Measurements from ENCODE around the gene MVD. TPM values are rescaled to one million over a fixed set of nuclear protein-coding genes. Genes with fewer than 3 reads are reported as not detected.

The MVD gene
- total RNA-seq, 3 donors from 2014 or later (not counting 1 experiment from before 2014, with no cell fraction given), result 176 to 271 (median 185) TPM

DNA sequence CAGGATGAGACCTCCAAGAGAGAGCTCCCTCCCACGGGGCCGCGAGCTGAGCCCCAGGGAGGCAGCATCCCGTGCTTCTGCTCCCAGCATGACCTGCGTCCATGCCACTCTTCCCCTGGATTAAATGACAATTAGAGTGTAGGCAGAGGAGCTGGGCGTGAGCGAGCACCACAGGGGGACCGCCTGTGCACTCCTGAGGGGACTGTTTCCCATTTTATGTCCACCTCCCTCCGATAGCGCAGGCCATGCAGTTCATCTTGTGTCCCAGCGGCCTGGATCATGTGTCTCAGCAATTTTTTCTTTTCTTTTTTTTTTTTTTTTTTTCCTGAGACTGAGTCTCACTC, 30.3 kb downstream of the MVD start:
- ATAC-seq (no peak), DNase-seq (no peak)
- Histone ChIP-seq H3K36me3 (ENCODE audit: control insufficient read depth, insufficient read depth, low read length) (peaks cover 29% of the 10 kb centered on the region), H3K27me3 (ENCODE audit: control insufficient read depth, insufficient read depth, low read length) (no peaks in the 10 kb centered on the region), H3K4me1 (ENCODE audit: control insufficient read depth, insufficient read depth, low read length) (peaks cover 45% of the 10 kb centered on the region), H3K27ac (ENCODE audit: low read length) (no peak overlapping the region), H3K9me3 (ENCODE audit: control insufficient read depth, insufficient read depth, low read length) (peaks cover 7% of the 10 kb centered on the region), H3K4me3 (ENCODE audit: low read length) (no peak overlapping the region)
- H3K4me1 Mint-ChIP-seq, result peaks cover 14 to 33% of the 10 kb centered on the region in 2 donors
- TF ChIP-seq, protein P1, sequence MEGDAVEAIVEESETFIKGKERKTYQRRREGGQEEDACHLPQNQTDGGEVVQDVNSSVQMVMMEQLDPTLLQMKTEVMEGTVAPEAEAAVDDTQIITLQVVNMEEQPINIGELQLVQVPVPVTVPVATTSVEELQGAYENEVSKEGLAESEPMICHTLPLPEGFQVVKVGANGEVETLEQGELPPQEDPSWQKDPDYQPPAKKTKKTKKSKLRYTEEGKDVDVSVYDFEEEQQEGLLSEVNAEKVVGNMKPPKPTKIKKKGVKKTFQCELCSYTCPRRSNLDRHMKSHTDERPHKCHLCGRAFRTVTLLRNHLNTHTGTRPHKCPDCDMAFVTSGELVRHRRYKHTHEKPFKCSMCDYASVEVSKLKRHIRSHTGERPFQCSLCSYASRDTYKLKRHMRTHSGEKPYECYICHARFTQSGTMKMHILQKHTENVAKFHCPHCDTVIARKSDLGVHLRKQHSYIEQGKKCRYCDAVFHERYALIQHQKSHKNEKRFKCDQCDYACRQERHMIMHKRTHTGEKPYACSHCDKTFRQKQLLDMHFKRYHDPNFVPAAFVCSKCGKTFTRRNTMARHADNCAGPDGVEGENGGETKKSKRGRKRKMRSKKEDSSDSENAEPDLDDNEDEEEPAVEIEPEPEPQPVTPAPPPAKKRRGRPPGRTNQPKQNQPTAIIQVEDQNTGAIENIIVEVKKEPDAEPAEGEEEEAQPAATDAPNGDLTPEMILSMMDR (IDR thresholded peaks at IDR 0.05), result no peak
- H3K9me3 Mint-ChIP-seq, result peaks cover 0 to 3% of the 10 kb centered on the region in 2 donors
- H3K36me3 Mint-ChIP-seq, result no peaks in the 10 kb centered on the region
- H3K4me3 Mint-ChIP-seq, result peak overlapping the region; percentile 4
- intact Hi-C loops (cut with micrococcal nuclease), result loop anchor here (10.0 kb wide), 1 partner anchor 58 kb away; the partner anchor contains the start of gene ZC3H18
- H3K27ac Mint-ChIP-seq, result peak overlapping the region; percentile 54 to 88
- WGBS (ENCODE audit: insufficient coverage), result 96% methylated on average over 11 of the region's 11 CpGs
- H3K27me3 Mint-ChIP-seq (ENCODE audit: low read depth in 2 of 2), result peaks cover 0 to 3% of the 10 kb centered on the region in 2 donors

DNA sequence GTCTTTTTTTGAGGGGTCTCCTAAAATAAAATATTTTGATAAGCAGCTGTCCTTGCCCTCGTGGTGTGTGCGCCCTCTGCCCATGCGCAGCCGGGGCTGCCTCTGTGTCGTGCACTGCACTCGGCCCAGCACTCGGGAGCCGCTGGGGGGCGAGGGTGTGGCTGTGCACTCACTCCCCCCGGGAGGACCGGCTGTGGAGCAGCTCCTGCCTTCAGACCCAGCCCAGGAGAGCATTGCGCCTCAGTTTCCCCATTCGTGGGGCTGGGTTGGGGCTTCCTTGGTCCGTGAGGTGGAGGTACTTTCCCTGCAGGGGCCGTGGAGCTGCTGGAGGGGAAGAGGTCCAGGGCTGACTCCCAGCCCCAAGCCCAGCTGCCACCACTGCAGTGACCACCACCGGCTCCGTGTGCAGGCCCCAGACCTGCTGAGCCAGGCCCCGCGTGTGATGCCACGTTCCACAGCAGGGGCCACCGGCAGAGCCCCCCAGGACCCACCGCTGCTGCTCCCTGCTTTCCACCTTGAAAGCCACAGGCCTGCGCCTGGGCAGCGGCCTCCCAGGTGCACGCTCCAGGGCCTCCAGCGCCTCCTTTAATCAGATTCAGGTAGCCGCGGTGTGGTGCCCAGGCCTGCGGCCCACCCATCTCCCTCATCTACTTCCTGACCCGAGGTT, 30.8 kb downstream of the MVD start:
- DNase-seq (no peak), ATAC-seq (no peak)
- Mint-ChIP-seq H3K4me3 (no peak overlapping the region), H3K9me3 (peaks cover 0 to under 1% of the 10 kb centered on the region in 2 donors), H3K36me3 (no peaks in the 10 kb centered on the region), H3K27me3 (ENCODE audit: low read depth in 2 of 2) (peaks cover 0 to under 1% of the 10 kb centered on the region in 2 donors), H3K4me1 (peaks cover 9 to 28% of the 10 kb centered on the region in 2 donors), H3K27ac (peak overlapping the region; percentile 54 to 88)
- TF ChIP-seq, protein P1 (IDR thresholded peaks at IDR 0.05), result no peak
- H3K4me1 ChIP-seq (ENCODE audit: control insufficient read depth, insufficient read depth, low read length), result peaks cover 40% of the 10 kb centered on the region
- WGBS (ENCODE audit: insufficient coverage), result 95% methylated on average over 30 of the region's 30 CpGs
- H3K4me3 ChIP-seq (ENCODE audit: low read length), result no peak overlapping the region
- intact Hi-C loops (cut with micrococcal nuclease), result loop anchor here (10.0 kb wide), 1 partner anchor 57 kb away; the partner anchor contains the start of gene ZC3H18
- no peak overlapping the region for H3K27ac ChIP-seq (ENCODE audit: low read length)
- H3K9me3 ChIP-seq (ENCODE audit: control insufficient read depth, insufficient read depth, low read length), result peaks cover 2% of the 10 kb centered on the region
- H3K36me3 ChIP-seq (ENCODE audit: control insufficient read depth, insufficient read depth, low read length), result peaks cover 31% of the 10 kb centered on the region
- no peaks in the 10 kb centered on the region for H3K27me3 ChIP-seq (ENCODE audit: control insufficient read depth, insufficient read depth, low read length)

DNA sequence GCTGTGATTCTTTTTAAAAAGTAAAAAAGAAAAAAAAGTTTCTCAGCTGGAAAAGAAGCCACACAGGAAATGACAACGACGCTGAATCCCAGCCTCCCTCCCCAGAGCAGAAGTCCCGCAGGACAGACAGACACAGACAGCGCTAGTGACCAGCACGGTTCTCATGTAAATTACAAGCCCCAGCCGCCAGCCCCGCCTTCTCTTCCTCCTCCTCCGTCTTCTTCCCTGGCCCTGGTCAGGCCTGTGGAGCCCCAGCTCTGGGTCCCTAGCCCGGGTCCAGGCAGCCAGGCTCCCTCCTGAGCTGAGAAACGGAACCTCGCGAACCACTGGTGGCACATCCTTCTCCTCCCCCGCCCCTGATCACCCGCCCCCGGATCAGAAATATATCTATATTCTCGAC, 31.5 kb downstream of the MVD start:
- 92% methylated on average over 14 of the region's 16 CpGs for WGBS (ENCODE audit: insufficient coverage)
- peaks cover 33% of the 10 kb centered on the region for H3K4me1 ChIP-seq (ENCODE audit: control insufficient read depth, insufficient read depth, low read length)
- H3K27ac Mint-ChIP-seq, result peak overlapping the region in 1 of 2 donors; percentile 50
- no peak overlapping the region for H3K4me3 Mint-ChIP-seq
- H3K4me3 ChIP-seq (ENCODE audit: low read length), result no peak overlapping the region
- H3K9me3 ChIP-seq (ENCODE audit: control insufficient read depth, insufficient read depth, low read length), result no peaks in the 10 kb centered on the region
- TF ChIP-seq, protein P1 (IDR thresholded peaks at IDR 0.05), result no peak
- no peaks in the 10 kb centered on the region for H3K27me3 ChIP-seq (ENCODE audit: control insufficient read depth, insufficient read depth, low read length)
- peaks cover 31% of the 10 kb centered on the region for H3K36me3 ChIP-seq (ENCODE audit: control insufficient read depth, insufficient read depth, low read length)
- H3K4me1 Mint-ChIP-seq, result peaks cover 5 to 24% of the 10 kb centered on the region in 2 donors
- no peak for ATAC-seq
- no peak for DNase-seq
- intact Hi-C loops (cut with micrococcal nuclease), result loop anchor here (10.0 kb wide), 1 partner anchor 57 kb away; the partner anchor contains the start of gene ZC3H18
- H3K36me3 Mint-ChIP-seq, result no peaks in the 10 kb centered on the region
- H3K27me3 Mint-ChIP-seq (ENCODE audit: low read depth in 2 of 2), result no peaks in the 10 kb centered on the region
- no peak overlapping the region for H3K27ac ChIP-seq (ENCODE audit: low read length)
- H3K9me3 Mint-ChIP-seq, result no peaks in the 10 kb centered on the region

All from natural killer cell (primary cell).